Testis (tissue), 3 donors: ENCODE results near the gene TCN2. TPM values are rescaled to one million over a fixed set of nuclear protein-coding genes. Genes with fewer than 3 reads are reported as not detected.

Experiments
- DNase-seq: peaks from one replicate; pipeline ENCODE4 v3.0.0-alpha.2; 2019
- H3K27ac ChIP-seq, 2 donors: fragments of 200-600 bp; sonication (generic); one replicate each; pipeline ENCODE4 v1.5.1; 2019
- H3K27me3 ChIP-seq: fragments of 200-600 bp; sonication (generic); one replicate; pipeline ENCODE4 v1.5.1; 2019
- H3K36me3 ChIP-seq: fragments of 200-600 bp; sonication (generic); one replicate; pipeline ENCODE4 v1.5.1; 2017; ENCODE audit warnings: low read depth; ENCODE audit errors: missing control alignments
- H3K4me1 ChIP-seq: fragments of 200-600 bp; sonication (generic); one replicate; pipeline ENCODE4 v1.5.1; 2019
- H3K4me3 ChIP-seq, 2 donors: fragments of 200-600 bp; sonication (generic); one replicate each; pipeline ENCODE4 v1.5.1; 2017 to 2019
- H3K9me3 ChIP-seq: fragments of 200-600 bp; sonication (generic); one replicate; pipeline ENCODE4 v1.5.1; 2017
- CTCF ChIP-seq, 3 experiments: fragments of 450-650 bp in 2 of 3; fragments of 200-600 bp in 1 of 3; sonication (generic) in 1 of 3; IDR thresholded peaks; one replicate each; pipeline ENCODE4 v1.5.1; 2016 to 2019; ENCODE audit warnings: antibody characterized with exemption in 3 of 3, mild to moderate bottlenecking in 2 of 3, moderate library complexity in 1 of 3
- POLR2A ChIP-seq: fragments of 450-650 bp; IDR thresholded peaks from one replicate; pipeline ENCODE4 v1.6.1; 2017; ENCODE audit warnings: antibody characterized with exemption, mild to moderate bottlenecking, moderate library complexity
- WGBS, 2 donors: methylation state at CpG; one replicate each; pipeline ENCODE4 v1.1.5; 2018; 5-methylcytosine and 5-hydroxymethylcytosine counted together
- intact Hi-C: fragments of 100-400 bp; cut with DNase I; formaldehyde crosslinking; loops from one replicate; pipeline ENCODE4 v1.15.1; 2023; ENCODE audit warnings: low total_unique reads
- polyA plus RNA-seq: library from polyadenylated mRNA; stranded (reverse); fragments of 350-450 nt; fragmentation: Illumina TruSeq; extraction: RNeasy Lipid Tissue Mini Kit (QIAGEN cat#74804); gene quantifications from one replicate; pipeline ENCODE4 v1.2.3, GENCODE V29; 2014; ENCODE audit warnings: low read depth, low replicate concordance; ENCODE audit not compliant: insufficient read depth
- total RNA-seq, 2 donors: library from RNA; depleted of rRNA; stranded (reverse); fragments of >200 nt; gene quantifications; one replicate each; pipeline ENCODE4 v1.2.3, GENCODE V29; 2016

TCN2 gene
- total and polyA plus RNA-seq, 3 donors from 2014 or later, result 30.5 to 40.7 (median 40.6) TPM

DNA sequence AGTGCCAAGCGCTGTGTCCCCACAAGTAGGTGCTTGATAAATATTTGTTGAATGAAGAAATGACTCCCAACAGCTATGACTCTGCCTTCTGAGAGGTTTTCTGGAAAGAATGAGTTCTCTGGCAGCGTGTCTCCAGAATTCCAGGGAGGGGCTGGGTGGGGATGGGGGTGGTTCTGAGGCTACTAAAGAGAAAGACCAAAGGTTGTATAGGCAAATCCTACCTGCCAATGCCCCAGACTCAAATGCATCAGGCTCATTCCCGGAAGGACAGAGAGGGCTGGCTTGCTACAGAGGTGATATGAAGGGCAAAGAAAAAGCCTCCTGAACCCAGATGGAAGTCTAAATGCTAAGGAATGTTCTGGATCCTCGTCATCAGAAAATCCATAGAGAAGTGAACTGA lies 58.8 kb downstream of the TCN2 start:
- DNase-seq, result no peak
- H3K27me3 ChIP-seq, result no peaks in the 10 kb centered on the region
- no peak overlapping the region for H3K4me3 ChIP-seq
- intact Hi-C loops, result no loop called here
- TF ChIP-seq POLR2A (no peak), CTCF (IDR thresholded peaks at IDR 0.05) (no peak)
- H3K9me3 ChIP-seq, result no peaks in the 10 kb centered on the region
- H3K27ac ChIP-seq, result no peak overlapping the region
- 87 to 90% methylated on average over 4 of the region's 4 CpGs for WGBS, 2 donors
- H3K36me3 ChIP-seq, result no peaks in the 10 kb centered on the region
- no peaks in the 10 kb centered on the region for H3K4me1 ChIP-seq

DNA sequence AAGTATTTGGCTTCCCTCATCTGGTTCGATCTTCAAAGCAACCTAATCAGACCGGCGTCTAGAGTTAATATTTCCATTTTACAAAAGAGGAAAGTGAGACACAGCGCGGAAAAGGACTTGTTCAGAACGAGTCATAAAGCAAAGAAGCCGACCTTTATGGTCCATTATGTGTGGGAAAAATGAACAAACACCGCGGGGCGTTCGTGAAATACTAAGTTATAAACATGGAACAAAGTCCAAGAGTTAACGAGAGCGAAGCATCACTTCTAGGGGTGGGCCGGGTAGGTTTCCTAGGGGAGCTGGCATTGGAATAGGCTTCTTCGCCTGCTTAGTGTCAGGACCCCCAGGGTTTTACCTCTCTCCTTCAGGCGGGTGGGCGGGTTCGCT lies 60.1 kb downstream of the TCN2 start:
- no peak for TF ChIP-seq CTCF (IDR thresholded peaks at IDR 0.05)
- TF ChIP-seq POLR2A, result no peak
- no peaks in the 10 kb centered on the region for H3K4me1 ChIP-seq
- intact Hi-C loops, result no loop called here
- peak overlapping the region; percentile 37 to 85 for H3K27ac ChIP-seq
- no peak for DNase-seq
- no peaks in the 10 kb centered on the region for H3K36me3 ChIP-seq
- H3K9me3 ChIP-seq, result no peaks in the 10 kb centered on the region
- no peaks in the 10 kb centered on the region for H3K27me3 ChIP-seq
- WGBS, 2 donors, result 1 to 2% methylated on average over 18 of the region's 18 CpGs
- H3K4me3 ChIP-seq, result peak overlapping the region; percentile 69 to 73

DNA sequence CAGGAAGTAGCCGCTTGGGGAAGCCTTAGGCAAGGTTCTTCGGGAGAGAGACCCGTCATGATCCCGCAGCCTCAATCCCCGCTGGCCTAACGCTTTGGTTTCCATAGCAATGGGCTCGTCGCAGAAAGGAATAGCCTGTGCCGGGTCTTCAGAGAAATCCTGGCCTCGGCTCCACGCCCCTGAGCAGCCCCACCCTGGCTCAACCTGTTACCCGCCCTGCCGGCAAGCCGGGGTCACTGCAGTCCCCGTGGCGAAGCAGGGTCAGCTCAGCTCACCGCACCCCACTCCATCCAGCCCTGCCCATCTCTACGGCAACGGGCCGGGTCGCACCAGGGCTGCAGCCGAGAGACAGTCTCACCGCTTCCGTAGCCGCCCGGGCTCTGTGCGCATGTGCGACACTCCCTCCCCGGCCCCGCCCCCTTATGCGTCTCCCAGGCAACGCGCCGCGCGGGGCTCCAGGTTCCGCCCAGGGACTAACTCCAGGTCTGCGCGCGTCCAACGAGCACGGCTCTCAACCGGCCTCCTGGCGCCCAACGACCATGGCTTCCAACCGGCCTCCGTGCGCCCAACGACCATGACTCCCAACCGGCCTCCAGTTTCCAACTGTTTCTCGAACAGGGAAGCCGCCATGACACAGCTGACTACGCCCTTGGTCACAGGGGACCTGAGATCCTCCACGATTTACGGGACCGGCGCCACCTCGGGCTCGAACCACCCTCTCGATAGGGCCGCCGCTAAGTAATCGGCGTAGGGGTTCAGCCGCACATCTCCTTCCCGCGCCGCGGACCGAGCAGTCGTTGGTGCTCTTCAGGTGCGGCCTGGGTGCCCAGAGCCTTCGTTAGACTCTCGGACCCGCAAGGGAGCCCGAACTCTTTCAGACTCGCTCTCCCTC lies 60.8 kb downstream of the TCN2 start, which contains the start of gene DUSP18:
DUSP18 (minus strand) TSS at position 382 of the 892 bp plus-strand sequence. CDS start 3,872 bp downstream, outside the sequence.
- intact Hi-C loops, result no loop called here
- WGBS, 2 donors, result 0 to 1% methylated on average over 7 to 77 of the region's 77 CpGs
- Histone ChIP-seq H3K9me3 (no peaks in the 10 kb centered on the region), H3K36me3 (no peaks in the 10 kb centered on the region), H3K27me3 (no peaks in the 10 kb centered on the region), H3K27ac (peak within 1 kb of the TSS; percentile 66 to 85), H3K4me3 (peak within 1 kb of the TSS; percentile 69 to 73), H3K4me1 (no peaks in the 10 kb centered on the region)
- DNase-seq, result peak; percentile 96
- peak in 2 of 3 experiments; percentile 11 to 29 for TF ChIP-seq CTCF (IDR thresholded peaks at IDR 0.05)
- peak; percentile 48 for TF ChIP-seq POLR2A

- Histone ChIP-seq H3K4me3 (peak overlapping the region; percentile 69 to 73), H3K4me1 (no peaks in the 10 kb centered on the region), H3K27me3 (no peaks in the 10 kb centered on the region), H3K9me3 (no peaks in the 10 kb centered on the region), H3K27ac (peak overlapping the region; percentile 66 to 85), H3K36me3 (no peaks in the 10 kb centered on the region)
- 30 to 43% methylated on average over 4 to 10 of the region's 10 CpGs for WGBS, 2 donors
- DNase-seq, result no peak
- TF ChIP-seq POLR2A (no peak), CTCF (IDR thresholded peaks at IDR 0.05) (no peak)
- intact Hi-C loops, result no loop called here
Observed at GRCh38 chr22:30668386-30668710, 61.4 kb downstream of the TCN2 start.
